ENCODE measurements around the gene MED29.

MED29 gene

DNA sequence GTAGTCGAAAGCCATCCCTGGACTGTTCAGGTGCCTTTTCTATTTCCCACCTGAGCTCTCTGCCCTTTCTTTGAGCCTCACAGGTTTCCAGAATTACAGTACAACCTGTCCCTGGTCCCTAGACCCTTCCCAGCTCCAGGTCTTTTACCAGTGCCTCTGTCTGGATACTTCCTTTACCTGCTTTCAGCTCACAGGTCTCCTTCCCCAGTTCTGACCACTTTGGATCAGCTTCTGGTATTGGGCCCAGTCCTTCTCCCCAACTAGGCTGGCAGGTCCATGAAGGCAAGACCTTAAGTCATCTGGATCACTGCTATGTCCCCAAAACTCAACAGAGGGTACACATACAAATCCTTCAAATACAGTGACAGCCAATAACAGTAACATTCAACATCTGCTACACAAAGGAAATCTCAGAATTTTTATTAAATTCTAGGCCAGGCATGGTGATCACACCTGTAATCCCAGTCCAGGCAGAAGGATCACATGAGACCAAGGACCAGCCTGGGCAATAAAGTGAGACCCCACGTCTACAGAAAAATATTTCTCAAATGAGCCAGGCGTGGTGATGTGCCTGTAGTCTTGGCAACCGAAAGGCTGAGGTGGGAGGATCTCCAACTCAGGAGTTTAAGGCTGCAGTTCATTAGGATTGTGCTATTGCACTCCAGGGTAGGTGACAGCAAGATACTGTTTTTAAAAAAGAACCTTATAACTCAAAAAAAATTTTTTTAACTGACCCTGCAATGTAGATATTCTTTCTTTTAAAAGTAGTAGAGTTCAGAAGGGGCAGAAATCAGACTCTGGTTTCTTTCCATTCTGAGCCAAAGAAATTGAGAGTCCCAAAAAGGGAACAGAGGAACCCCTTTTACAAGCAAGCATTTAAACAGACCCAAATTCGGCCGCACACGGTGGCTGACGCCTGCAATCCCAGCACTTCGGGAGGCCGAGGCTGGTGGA lies 43.2 kb downstream of the MED29 start:
- Mint-ChIP-seq H3K9me3 (no peaks in the 10 kb centered on the region), H3K36me3 (ENCODE audit: low read depth) (peaks cover 35% of the 10 kb centered on the region), H3K27ac (peak overlapping the region; percentile 98), H3K4me1 (ENCODE audit: low read depth) (peaks cover 42% of the 10 kb centered on the region), H3K4me3 (peak overlapping the region; percentile 99), H3K27me3 (ENCODE audit: low read depth) (peaks cover 3% of the 10 kb centered on the region)

DNA sequence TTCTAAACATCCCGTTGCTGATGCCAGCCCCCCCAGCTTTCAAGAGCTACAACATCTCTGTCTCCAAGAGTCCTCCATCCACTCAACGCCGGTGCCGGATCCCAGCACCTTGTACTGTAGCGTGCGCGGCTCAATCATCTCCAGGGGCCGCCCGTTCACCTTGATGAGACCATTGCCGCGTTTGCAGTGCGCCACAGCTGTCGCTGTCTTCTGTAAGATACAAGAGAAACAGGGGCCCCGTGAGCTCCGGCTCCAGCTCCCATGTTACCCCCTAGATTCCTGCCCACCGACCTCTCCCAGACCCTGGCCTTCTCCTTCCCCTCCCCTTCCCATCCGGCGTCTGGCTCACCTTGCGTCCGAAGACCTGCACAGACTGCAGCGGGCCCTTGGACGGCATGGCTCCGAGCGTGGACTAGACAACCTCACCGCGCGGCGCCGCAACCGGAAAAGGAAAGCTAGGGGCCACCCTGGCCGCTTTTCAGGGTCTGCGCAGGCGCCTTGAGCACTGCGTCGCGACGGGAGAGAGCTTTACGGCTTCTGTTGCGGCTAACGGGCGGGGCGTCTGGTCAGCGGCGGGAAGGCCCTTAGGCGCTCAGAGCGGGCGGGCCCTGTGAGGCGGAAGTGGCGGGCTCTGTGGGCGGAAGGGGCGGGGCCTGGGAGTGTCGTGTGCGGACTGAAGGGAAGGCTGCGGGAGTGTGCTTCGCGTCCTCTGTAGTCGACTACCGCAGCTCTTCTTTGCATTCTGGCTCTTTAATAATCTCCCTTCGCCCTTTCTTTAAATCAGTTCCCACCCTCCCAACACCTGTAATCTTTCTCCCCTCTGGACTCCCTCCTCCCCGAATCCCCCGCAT lies 44.5 kb downstream of the MED29 start, which contains the start of gene RPS16:
Gene RPS16 (minus strand): TSS at position 451 of the 851 bp plus-strand sequence. CDS start 54 bp downstream, at position 397.
- Mint-ChIP-seq H3K9me3 (no peaks in the 10 kb centered on the region), H3K27me3 (ENCODE audit: low read depth) (peaks cover 3% of the 10 kb centered on the region), H3K4me1 (ENCODE audit: low read depth) (peaks cover 41% of the 10 kb centered on the region), H3K4me3 (peak within 1 kb of the TSS; percentile 99), H3K27ac (peak within 1 kb of the TSS; percentile 98), H3K36me3 (ENCODE audit: low read depth) (peaks cover 35% of the 10 kb centered on the region)

DNA sequence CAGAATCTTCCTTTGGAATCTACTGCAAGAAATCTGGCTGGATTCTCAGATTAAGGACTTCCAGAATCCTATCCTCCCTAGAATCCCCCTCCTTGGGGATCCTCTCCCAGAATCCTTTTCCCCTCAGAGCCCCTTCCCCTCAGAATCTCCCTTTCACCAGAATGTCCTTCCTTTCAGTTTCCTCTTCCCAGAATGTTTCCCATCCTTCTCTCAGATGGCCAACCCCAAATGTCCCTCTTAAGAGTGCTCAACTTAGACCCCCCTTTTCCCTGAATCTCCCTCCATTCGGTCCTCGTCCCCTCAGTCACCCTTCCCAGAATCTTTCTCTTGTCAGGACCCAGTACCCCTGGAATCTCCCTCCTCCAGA lies 45.2 kb downstream of the MED29 start:
- Mint-ChIP-seq H3K9me3 (no peaks in the 10 kb centered on the region), H3K4me1 (ENCODE audit: low read depth) (peaks cover 36% of the 10 kb centered on the region), H3K4me3 (peak overlapping the region; percentile 99), H3K27ac (peak overlapping the region; percentile 98), H3K27me3 (ENCODE audit: low read depth) (peaks cover 3% of the 10 kb centered on the region), H3K36me3 (ENCODE audit: low read depth) (peaks cover 30% of the 10 kb centered on the region)

DNA sequence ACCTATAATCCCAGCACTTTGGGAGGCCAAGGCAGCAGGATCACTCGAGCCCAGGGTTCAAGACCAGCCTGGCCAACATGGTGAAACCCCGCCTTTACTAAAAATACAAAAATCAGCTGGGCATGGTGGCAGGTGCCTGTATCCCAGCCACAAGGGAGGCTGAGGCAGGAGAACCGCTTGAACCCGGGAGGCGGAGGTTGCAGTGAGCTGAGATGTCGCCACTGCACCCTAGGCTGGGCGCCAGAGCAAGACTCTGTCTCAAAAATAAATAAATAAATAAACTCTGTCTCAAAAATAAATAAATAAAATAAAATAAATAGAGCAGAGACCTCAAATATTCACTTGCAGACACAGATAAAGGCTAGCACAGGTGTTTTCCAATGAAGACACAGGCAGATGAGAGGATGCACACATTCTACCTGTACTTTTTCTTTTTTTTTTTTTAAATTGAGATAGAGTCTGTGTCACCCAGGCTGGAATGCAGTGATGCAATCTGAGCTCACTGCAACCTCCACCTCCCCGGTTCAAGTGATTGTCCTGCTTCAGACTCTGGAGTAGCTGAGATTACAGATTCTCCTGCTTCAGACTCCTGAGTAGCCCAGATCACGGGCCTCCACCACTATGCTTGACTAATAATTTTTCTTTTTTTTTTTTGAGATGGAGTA lies 47.2 kb downstream of the MED29 start:
- Mint-ChIP-seq H3K9me3 (no peaks in the 10 kb centered on the region), H3K36me3 (ENCODE audit: low read depth) (peaks cover 18% of the 10 kb centered on the region), H3K4me3 (no peak overlapping the region), H3K27me3 (ENCODE audit: low read depth) (peaks cover 3% of the 10 kb centered on the region), H3K4me1 (ENCODE audit: low read depth) (peaks cover 29% of the 10 kb centered on the region), H3K27ac (no peak overlapping the region)

DNA sequence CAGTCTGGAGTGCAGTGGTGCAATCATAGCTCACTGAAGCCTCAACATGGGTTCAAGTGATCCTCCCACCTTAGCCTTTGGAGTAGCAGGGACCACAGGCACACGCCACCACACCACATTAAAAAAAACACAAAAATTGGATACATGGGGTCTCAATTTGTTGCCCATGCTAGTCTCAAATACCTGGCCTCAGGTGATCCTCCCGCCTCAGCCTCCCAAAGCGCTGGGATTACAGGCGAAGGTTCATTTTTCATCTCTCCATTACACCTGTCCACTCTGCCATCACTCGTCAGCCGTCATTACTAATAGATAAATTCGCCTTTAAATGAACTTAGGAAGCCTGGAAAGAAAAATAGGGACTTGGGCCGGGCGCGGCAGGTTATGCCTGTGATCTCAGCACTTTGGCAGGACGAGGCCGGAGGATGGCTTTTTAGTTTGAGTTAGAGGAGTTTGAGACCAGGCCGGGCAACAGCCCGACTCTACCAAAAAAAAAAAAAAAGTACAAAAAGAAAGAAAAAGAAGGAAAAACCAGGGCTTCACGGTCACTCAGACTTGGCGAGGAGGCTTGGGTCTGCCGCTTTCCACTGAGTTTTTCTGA lies 53.5 kb downstream of the MED29 start:
- Mint-ChIP-seq H3K27me3 (ENCODE audit: low read depth) (no peaks in the 10 kb centered on the region), H3K36me3 (ENCODE audit: low read depth) (peaks cover 29% of the 10 kb centered on the region), H3K9me3 (no peaks in the 10 kb centered on the region), H3K4me1 (ENCODE audit: low read depth) (peaks cover 41% of the 10 kb centered on the region), H3K27ac (peak overlapping the region; percentile 97), H3K4me3 (peak overlapping the region; percentile 97)

DNA sequence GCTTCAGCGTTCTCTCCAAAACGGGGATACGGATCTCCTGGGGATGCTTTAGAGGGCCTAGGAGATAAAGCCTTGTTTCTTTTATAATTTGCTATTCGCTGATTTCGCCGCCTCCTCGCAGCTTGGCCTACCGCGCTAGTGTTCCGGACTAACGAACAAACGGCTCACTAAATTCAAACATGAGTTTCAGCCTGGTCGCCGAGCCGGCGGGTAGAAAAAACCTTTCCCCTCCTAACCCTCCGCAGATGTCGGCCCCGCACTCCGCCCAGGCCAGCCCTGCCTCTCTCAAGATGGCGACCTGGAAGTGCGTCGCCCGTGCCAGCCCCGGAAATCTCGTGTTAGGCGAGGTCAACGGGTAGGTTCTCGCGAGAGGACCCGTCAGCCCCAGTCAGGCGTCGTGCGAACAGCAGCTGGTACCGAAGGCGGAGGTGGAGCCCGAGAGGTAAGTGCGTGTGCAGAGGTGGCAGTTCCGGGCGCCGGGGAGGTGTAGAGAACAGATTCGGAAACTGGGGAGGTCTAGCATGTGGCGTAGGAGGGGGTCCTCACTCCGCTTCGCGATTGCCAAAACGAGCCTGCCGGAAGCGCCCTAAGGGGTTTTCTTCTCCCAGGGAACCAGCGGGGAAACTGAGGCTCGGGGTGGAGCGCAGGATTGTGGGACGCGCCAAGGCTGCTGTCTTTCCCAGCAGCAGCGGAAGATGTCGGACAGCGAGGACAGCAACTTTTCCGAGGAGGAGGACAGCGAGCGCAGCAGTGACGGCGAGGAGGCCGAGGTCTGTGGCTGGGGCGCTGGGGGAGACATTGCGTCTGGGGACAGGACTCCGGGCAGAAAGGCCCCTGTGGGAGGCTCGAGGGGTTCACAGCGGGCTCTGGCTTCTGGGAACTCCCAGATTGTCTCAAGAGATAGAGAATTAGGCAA lies 54.3 kb downstream of the MED29 start, which contains the start of gene SUPT5H:
Gene SUPT5H (plus strand): TSS at position 387 of the 916 bp plus-strand sequence. CDS start 309 bp downstream, at position 696.
- Mint-ChIP-seq H3K9me3 (no peaks in the 10 kb centered on the region), H3K4me1 (ENCODE audit: low read depth) (peaks cover 45% of the 10 kb centered on the region), H3K36me3 (ENCODE audit: low read depth) (peaks cover 32% of the 10 kb centered on the region), H3K27ac (peak within 1 kb of the TSS; percentile 97), H3K27me3 (ENCODE audit: low read depth) (no peaks in the 10 kb centered on the region), H3K4me3 (peak within 1 kb of the TSS; percentile 97)

DNA sequence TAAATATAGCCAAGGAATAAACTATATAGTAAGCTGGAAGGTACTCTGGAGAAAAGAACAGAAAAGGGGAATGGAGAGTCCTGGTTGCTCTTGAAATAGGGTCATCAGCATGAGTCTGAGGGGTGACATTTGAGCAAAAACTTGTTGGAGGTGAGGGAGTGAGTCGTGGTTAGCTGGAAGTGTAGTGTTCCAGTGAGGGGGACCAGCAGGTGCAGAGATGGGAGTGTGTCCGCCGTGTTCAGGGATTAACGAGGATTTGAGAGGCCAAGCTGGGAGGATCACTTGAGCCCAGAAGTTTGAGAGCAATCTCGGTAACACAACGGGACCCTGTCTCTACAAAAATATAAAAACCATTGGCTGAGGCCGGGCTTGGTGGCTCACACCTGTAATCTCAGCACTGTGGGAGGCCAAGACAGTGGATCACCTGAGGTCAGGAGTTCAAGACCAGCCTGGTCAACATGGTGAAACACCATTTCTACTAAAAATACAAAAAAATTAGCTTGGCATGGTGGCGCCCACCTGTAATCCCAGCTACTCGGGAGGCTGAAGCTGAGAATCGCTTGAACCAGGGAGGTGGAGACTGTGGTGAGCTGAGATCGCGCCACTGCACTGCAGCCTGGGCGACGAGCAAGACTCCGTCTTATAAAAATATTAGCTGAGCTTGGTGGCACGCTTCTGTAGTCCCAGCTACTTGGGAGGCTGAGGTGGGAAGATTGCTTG lies 55.3 kb downstream of the MED29 start:
- Mint-ChIP-seq H3K27me3 (ENCODE audit: low read depth) (no peaks in the 10 kb centered on the region), H3K27ac (peak overlapping the region; percentile 97), H3K9me3 (no peaks in the 10 kb centered on the region), H3K36me3 (ENCODE audit: low read depth) (peaks cover 33% of the 10 kb centered on the region), H3K4me3 (peak overlapping the region; percentile 97), H3K4me1 (ENCODE audit: low read depth) (peaks cover 49% of the 10 kb centered on the region)

DNA sequence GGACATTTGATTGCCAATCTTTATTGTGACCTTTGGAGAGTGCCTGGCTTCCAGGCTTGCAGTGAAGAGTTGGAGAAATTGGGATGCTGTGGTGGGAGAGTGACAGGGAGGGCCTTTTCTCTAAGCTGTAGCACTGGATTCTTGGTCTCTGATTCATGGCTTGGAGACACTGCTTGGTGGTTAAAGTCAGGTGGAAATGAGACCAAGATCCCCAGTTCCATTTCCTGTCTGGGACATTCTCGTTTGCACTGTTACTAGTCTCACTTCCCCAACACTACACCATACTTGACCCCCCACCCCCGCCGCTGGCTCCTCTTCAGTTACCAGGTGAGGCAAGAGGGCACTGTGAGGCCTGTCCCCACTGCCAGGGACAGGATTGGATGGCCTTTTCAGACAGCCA lies 57.1 kb downstream of the MED29 start:
- Mint-ChIP-seq H3K27me3 (ENCODE audit: low read depth) (no peaks in the 10 kb centered on the region), H3K4me3 (peak overlapping the region; percentile 63), H3K9me3 (no peaks in the 10 kb centered on the region), H3K36me3 (ENCODE audit: low read depth) (peaks cover 49% of the 10 kb centered on the region), H3K27ac (peak overlapping the region; percentile 82), H3K4me1 (ENCODE audit: low read depth) (peaks cover 61% of the 10 kb centered on the region)

DNA sequence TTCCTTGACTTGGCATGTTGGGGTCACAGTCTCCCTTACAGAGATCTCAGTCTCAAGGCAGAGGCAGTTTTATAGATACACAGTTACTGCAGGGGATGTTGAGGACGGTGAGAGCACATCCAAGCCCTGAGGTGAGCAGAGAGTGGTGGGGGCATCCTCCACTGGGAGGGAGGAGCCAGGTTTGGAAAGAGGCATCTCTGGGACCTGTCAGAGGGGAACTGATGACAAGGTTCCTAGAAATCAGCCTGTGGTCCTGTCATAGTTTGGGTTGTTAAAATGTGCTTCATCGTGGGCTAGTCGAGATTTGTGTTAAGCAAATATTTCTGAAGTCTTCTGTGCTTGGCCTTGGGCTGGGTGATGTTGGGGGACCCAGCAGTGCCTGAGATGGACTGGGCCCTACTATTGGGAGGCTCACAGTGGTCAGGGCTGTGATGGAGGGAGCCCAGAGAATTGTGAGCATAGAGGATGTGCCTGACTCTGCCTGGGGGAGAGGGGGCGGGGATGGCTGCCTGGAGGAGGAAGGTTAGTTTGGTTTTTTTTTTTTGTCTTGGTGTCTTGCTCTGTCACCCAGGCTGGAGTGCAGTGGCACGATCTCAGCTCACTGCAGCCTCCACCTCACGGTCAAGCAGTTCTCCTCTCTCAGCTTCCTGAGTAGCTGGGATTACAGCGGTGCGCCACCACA lies 58.1 kb downstream of the MED29 start:
- Mint-ChIP-seq H3K27me3 (ENCODE audit: low read depth) (no peaks in the 10 kb centered on the region), H3K4me1 (ENCODE audit: low read depth) (peaks cover 61% of the 10 kb centered on the region), H3K9me3 (no peaks in the 10 kb centered on the region), H3K4me3 (peak overlapping the region; percentile 64), H3K36me3 (ENCODE audit: low read depth) (peaks cover 49% of the 10 kb centered on the region), H3K27ac (peak overlapping the region; percentile 87)
